Breast epithelium (tissue), 4 donors: ENCODE results near the gene AK9. TPM values are rescaled to one million over a fixed set of nuclear protein-coding genes. Genes with fewer than 3 reads are reported as not detected.

Experiments used
- DNase-seq, 2 donors: peaks; one replicate each; pipeline ENCODE4 v3.0.0-alpha.2; 2019; ENCODE audit warnings: low spot score in 2 of 2
- H3K27ac ChIP-seq, 2 donors: fragments of 200-600 bp; sonication (generic) in 1 of 2; one replicate each; pipeline ENCODE4 v1.5.1; 2016 to 2019; ENCODE audit warnings: mild to moderate bottlenecking in 1 of 2
- H3K27me3 ChIP-seq, 2 donors: fragments of 200-600 bp; sonication (generic) in 1 of 2; one replicate each; pipeline versions ENCODE4 v1.5.1 to v1.6.0; 2017 to 2019; ENCODE audit warnings: control low read depth in 1 of 2, mild to moderate bottlenecking in 1 of 2
- H3K36me3 ChIP-seq: fragments of 200-600 bp; one replicate; pipeline ENCODE4 v1.5.1; 2019
- H3K4me1 ChIP-seq, 2 donors: fragments of 200-600 bp; sonication (generic); one replicate each; pipeline ENCODE4 v1.5.1; 2016 to 2019; ENCODE audit warnings: control low read depth in 1 of 2
- H3K4me3 ChIP-seq, 3 donors: fragments of 200-600 bp; sonication (generic); 1 replicate in 2 of 3; 2 replicates in 1 of 3; pipeline ENCODE4 v1.5.1; 2016 to 2019; ENCODE audit warnings: mild to moderate bottlenecking in 3 of 3, moderate library complexity in 2 of 3
- H3K9me3 ChIP-seq, 2 donors: fragments of 200-600 bp; sonication (generic) in 1 of 2; one replicate each; pipeline ENCODE4 v1.5.1; 2016 to 2019; ENCODE audit warnings: control low read depth in 1 of 2
- POLR2A ChIP-seq: fragments of 450-650 bp; IDR thresholded peaks from one replicate; pipeline ENCODE4 v1.6.1; 2016; ENCODE audit warnings: antibody characterized with exemption, mild to moderate bottlenecking, moderate library complexity
- POLR2AphosphoS5 ChIP-seq, 3 donors: sonication (generic); formaldehyde crosslinking; IDR thresholded peaks; one replicate each; pipeline ENCODE4 v1.6.1; 2017; ENCODE audit warnings: antibody characterized with exemption in 3 of 3
- intact Hi-C: fragments of 100-400 bp; cut with DNase I; formaldehyde crosslinking; loops from one replicate; pipeline ENCODE4 v1.15.1; 2023; ENCODE audit warnings: low total_unique reads
- total RNA-seq, 3 donors: library from RNA; depleted of rRNA; stranded (reverse); fragments of >200 nt; gene quantifications; one replicate each; pipeline ENCODE4 v1.1.0, GENCODE V29; 2016
- TF ChIP-seq, protein P1 (sequence below), 3 donors: fragments of 450-650 bp; IDR thresholded peaks; one replicate each; pipeline ENCODE4 v1.5.1; 2016 to 2017; ENCODE audit warnings: antibody characterized with exemption in 3 of 3, mild to moderate bottlenecking in 3 of 3, moderate library complexity in 3 of 3

Gene AK9
- total RNA-seq, 3 donors from 2014 or later = 8.8 to 23.9 (median 20.0) TPM

DNA sequence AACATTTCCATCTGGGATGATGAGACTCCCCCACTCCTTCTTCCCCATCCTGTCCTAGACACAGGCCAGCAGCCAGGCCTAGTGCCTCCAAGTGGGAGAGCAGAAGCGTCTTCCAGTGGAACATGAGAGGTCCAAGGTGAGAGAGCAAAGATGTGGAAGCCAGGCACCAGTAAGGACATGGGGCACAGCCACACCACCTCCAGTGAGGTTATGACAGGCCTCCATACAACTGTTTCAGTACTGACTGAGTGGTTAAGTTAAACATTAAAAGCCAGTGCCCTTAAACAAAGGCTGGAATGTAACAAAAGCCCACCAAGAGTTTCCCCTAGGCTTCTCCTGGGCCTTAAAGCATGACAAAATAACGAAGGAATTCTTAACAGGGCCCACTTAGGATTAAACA, 213.3 kb downstream of the AK9 start:
- TF ChIP-seq, protein P1, sequence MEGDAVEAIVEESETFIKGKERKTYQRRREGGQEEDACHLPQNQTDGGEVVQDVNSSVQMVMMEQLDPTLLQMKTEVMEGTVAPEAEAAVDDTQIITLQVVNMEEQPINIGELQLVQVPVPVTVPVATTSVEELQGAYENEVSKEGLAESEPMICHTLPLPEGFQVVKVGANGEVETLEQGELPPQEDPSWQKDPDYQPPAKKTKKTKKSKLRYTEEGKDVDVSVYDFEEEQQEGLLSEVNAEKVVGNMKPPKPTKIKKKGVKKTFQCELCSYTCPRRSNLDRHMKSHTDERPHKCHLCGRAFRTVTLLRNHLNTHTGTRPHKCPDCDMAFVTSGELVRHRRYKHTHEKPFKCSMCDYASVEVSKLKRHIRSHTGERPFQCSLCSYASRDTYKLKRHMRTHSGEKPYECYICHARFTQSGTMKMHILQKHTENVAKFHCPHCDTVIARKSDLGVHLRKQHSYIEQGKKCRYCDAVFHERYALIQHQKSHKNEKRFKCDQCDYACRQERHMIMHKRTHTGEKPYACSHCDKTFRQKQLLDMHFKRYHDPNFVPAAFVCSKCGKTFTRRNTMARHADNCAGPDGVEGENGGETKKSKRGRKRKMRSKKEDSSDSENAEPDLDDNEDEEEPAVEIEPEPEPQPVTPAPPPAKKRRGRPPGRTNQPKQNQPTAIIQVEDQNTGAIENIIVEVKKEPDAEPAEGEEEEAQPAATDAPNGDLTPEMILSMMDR (IDR thresholded peaks at IDR 0.05) = no peak
- TF ChIP-seq POLR2AphosphoS5 (IDR thresholded peaks at IDR 0.05) (no peak), POLR2A (no peak)
- Histone ChIP-seq H3K27me3 (no peaks in the 10 kb centered on the region), H3K4me1 (peaks cover 0 to 11% of the 10 kb centered on the region in 2 donors), H3K27ac (peak overlapping the region in 1 of 2 donors; percentile 52), H3K9me3 (no peaks in the 10 kb centered on the region), H3K4me3 (no peak overlapping the region), H3K36me3 (peaks cover 11% of the 10 kb centered on the region)
- intact Hi-C loops = no loop called here
- DNase-seq = no peak

DNA sequence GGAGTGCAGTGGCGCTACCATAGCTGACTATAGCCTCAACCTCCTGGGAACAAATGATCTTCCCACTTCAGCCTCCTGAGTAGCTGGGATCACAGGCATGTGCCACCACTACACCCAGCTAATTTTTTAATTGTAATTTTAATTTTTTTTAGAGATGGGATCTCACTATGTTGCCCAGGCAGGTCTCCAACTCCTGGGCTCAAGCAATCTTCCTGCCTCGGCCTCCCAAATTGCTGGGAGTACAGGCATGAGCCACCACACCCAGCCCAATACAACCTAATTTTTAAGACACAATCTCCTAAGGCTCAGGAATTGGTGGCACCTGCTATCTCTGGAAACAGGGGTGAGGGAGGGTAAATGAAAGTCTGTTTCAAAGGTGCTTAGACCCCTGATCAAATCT, 213.8 kb downstream of the AK9 start:
- Histone ChIP-seq H3K4me3 (no peak overlapping the region), H3K27me3 (no peaks in the 10 kb centered on the region), H3K4me1 (peaks cover 0 to 11% of the 10 kb centered on the region in 2 donors), H3K27ac (peak overlapping the region in 1 of 2 donors; percentile 52), H3K36me3 (peaks cover 11% of the 10 kb centered on the region), H3K9me3 (no peaks in the 10 kb centered on the region)
- TF ChIP-seq, protein P1 (IDR thresholded peaks at IDR 0.05) = no peak
- TF ChIP-seq POLR2AphosphoS5 (IDR thresholded peaks at IDR 0.05) = no peak
- intact Hi-C loops = no loop called here
- DNase-seq = no peak

DNA sequence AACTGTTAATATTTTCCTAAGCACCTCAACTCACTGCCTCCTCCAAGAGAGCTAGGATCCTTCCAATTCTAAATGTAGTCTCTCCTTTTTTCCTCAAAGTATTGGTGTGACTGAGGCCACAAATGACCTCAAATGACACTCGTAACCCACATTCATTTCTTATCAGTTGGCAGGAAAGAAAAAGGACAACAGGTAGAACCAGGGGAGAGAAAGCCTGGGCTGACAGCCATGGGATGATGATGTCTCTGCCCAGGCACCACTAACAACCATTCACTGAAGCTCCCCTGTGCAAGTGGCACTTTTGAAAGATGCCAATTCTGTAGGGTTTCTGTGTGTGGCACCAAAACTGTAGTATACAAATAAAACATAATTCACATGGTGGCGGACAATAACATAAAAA, 215.4 kb downstream of the AK9 start:
- no peak for DNase-seq
- Histone ChIP-seq H3K4me3 (no peak overlapping the region), H3K36me3 (peaks cover 11% of the 10 kb centered on the region), H3K4me1 (peaks cover 0 to 4% of the 10 kb centered on the region in 2 donors), H3K9me3 (no peaks in the 10 kb centered on the region), H3K27ac (no peak overlapping the region), H3K27me3 (no peaks in the 10 kb centered on the region)
- TF ChIP-seq POLR2AphosphoS5 (IDR thresholded peaks at IDR 0.05) (no peak), POLR2A (no peak)
- TF ChIP-seq, protein P1 (IDR thresholded peaks at IDR 0.05) = no peak
- intact Hi-C loops = no loop called here

DNA sequence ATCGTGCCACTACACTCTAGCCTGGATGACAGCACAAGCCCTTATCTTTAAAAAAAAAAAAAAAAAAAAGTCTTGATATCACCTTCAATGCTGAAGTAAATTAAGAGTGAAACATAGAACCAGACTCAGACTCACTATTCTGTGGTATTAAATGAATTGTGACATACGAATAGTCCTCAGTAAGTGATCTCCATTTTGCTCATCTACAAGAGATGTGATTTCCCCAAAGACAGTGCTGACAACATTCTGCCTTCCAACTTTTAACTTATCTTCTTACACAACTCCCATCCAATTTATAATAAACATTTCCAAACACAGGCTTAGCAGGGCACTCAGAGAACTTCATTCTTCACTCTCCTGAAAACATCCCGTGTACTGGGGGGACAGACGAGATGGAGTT, 216.0 kb downstream of the AK9 start:
- intact Hi-C loops = no loop called here
- DNase-seq = no peak
- no peak overlapping the region for H3K4me3 ChIP-seq
- peaks cover 11% of the 10 kb centered on the region for H3K36me3 ChIP-seq
- no peaks in the 10 kb centered on the region for H3K4me1 ChIP-seq
- TF ChIP-seq, protein P1 (IDR thresholded peaks at IDR 0.05) = no peak
- TF ChIP-seq POLR2AphosphoS5 (IDR thresholded peaks at IDR 0.05) (no peak), POLR2A (no peak)
- no peaks in the 10 kb centered on the region for H3K9me3 ChIP-seq
- no peaks in the 10 kb centered on the region for H3K27me3 ChIP-seq
- no peak overlapping the region for H3K27ac ChIP-seq

DNA sequence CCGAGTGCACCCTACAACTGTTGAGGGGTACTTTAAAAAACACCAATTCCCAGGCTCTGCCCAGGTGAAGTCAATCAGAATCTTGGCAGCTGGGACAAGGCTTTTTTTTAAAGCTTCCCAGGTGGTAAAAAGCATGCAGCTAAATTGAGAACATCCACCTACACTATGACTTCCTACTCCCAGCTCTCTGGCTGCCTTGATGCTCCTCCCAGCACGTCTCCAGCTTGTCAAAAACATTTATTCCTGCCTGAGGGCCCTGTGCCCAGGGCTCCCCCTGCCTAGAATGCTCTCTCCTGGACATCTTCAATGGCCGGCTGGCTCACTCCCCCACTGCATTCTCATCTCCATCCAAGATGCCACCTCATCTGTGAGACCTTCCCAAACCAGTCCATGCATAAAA, 217.9 kb downstream of the AK9 start:
- no peak overlapping the region for H3K27ac ChIP-seq
- intact Hi-C loops = no loop called here

More for the DNA sequence above, 217.9 kb downstream of the AK9 start:
- TF ChIP-seq POLR2A = no peak
- TF ChIP-seq, protein P1 (IDR thresholded peaks at IDR 0.05) = no peak
- TF ChIP-seq POLR2AphosphoS5 (IDR thresholded peaks at IDR 0.05) = no peak
- Histone ChIP-seq H3K9me3 (no peaks in the 10 kb centered on the region), H3K4me3 (no peak overlapping the region), H3K27me3 (no peaks in the 10 kb centered on the region), H3K36me3 (peaks cover 11% of the 10 kb centered on the region), H3K4me1 (no peaks in the 10 kb centered on the region)
- DNase-seq = no peak
